HCT116 (cell line): ENCODE results near the gene FBXO31. TPM values are rescaled to one million over a fixed set of nuclear protein-coding genes. Genes with fewer than 3 reads are reported as not detected.

Source experiments
- ATAC-seq: fragments of 200-7000 bp; cut with Tn5 transposase; 2 replicates; pipeline ENCODE4 v1.9.1; 2020; ENCODE audit warnings: mild to moderate bottlenecking, moderate library complexity
- BruUV-seq: library from RNA; stranded (reverse); fragments of 400-500 nt; replicated peaks from 2 replicates; lab custom pipeline; 2021; lab: Mats Ljungman, UMichigan
- CTCF ChIA-PET: fragments of 300-600 bp; sonication (Branson Sonifier 250); formaldehyde crosslinking; loops from one replicate; lab custom pipeline; 2021; ENCODE audit warnings: antibody characterized with exemption; lab: Charles Lee
- POLR2A ChIA-PET: fragments of 300-600, 350-600 bp; sonication (Branson Sonifier 250); formaldehyde crosslinking; loops from one replicate; lab custom pipeline; 2021; ENCODE audit warnings: antibody characterized with exemption; lab: Charles Lee
- RAD21 ChIA-PET, 2 experiments: fragments of 300-600 bp; sonication (Branson Sonifier 250); formaldehyde crosslinking; loops; one replicate each; lab custom pipeline; 2023; ENCODE audit warnings: low total read pairs in 2 of 2; ENCODE audit not compliant: uncharacterized antibody in 2 of 2, unreplicated experiment in 2 of 2, low non-redundant PET in 1 of 2; lab: Charles Lee
- DNase-seq: peaks from one replicate; pipeline ENCODE4 v3.0.0-alpha.2; 2010; ENCODE audit warnings: low read depth, low spot score
- H2AFZ ChIP-seq: fragments of 200-600 bp; shearing (Covaris generic), sonication (generic); 2 replicates; pipeline ENCODE4 v1.6.1; 2017; ENCODE audit warnings: low read depth, mixed run types, mixed read lengths, antibody characterized with exemption, low read length; ENCODE audit not compliant: poor library complexity, severe bottlenecking
- H3K27ac ChIP-seq: 2 replicates; pipeline ENCODE4 v1.5.1; 2012; ENCODE audit warnings: low read depth, low read length
- H3K27me3 ChIP-seq: fragments of 200-600 bp; sonication (generic); 2 replicates; pipeline ENCODE4 v1.6.1; 2016; ENCODE audit warnings: mixed run types, low read length, mixed read lengths; ENCODE audit not compliant: insufficient read depth
- H3K36me3 ChIP-seq, 2 experiments: fragments of 200-500 bp in 1 of 2; fragments of 200-600 bp in 1 of 2; sonication (Bioruptor generic) in 1 of 2; sonication (generic) in 1 of 2; 2 replicates each; pipeline versions ENCODE4 v1.5.1 to v1.6.1; 2014 to 2016; ENCODE audit warnings: low read length in 2 of 2, inconsistent platforms in 1 of 2, mixed read lengths in 1 of 2, mixed run types in 1 of 2; ENCODE audit not compliant: insufficient read depth in 2 of 2, control insufficient read depth in 1 of 2
- H3K4me1 ChIP-seq, 2 experiments: fragments of 200-600 bp in 1 of 2; sonication (generic) in 1 of 2; 2 replicates each; pipeline versions ENCODE4 v1.5.1 to v1.6.1; 2012 to 2017; ENCODE audit warnings: low read length in 2 of 2, inconsistent platforms in 1 of 2, mild to moderate bottlenecking in 1 of 2, mixed read lengths in 1 of 2, mixed run types in 1 of 2, moderate library complexity in 1 of 2; ENCODE audit not compliant: insufficient read depth in 2 of 2, control insufficient read depth in 1 of 2
- H3K4me2 ChIP-seq: fragments of 200-600 bp; sonication (generic); 2 replicates; pipeline ENCODE4 v1.6.1; 2017; ENCODE audit warnings: mixed run types, low read length, mixed read lengths
- H3K4me3 ChIP-seq, 2 experiments: fragments of 200-600 bp in 1 of 2; sonication (generic) in 1 of 2; replicated peaks in 1 of 2; 2 replicates each; pipeline ENCODE4 v1.5.1; 2011 to 2016; ENCODE audit warnings: low read length in 2 of 2, control low read depth in 1 of 2, low read depth in 1 of 2, mild to moderate bottlenecking in 1 of 2, mixed read lengths in 1 of 2, mixed run types in 1 of 2
- H3K79me2 ChIP-seq: fragments of 200-600 bp; sonication (generic); 2 replicates; pipeline ENCODE4 v1.6.1; 2017; ENCODE audit warnings: mild to moderate bottlenecking, mixed run types, low read length, moderate library complexity, mixed read lengths; ENCODE audit not compliant: insufficient read depth
- H3K9ac ChIP-seq: fragments of 200-600 bp; sonication (generic); 2 replicates; pipeline ENCODE4 v1.6.1; 2016; ENCODE audit warnings: low read length, mixed read lengths
- H3K9me2 ChIP-seq: fragments of 200-600 bp; sonication (generic), shearing (Covaris generic); 2 replicates; pipeline ENCODE4 v1.6.1; 2017; ENCODE audit warnings: mixed run types, mild to moderate bottlenecking, moderate library complexity; ENCODE audit not compliant: insufficient read depth
- H3K9me3 ChIP-seq, 2 experiments: fragments of 200-500 bp in 1 of 2; fragments of 200-600 bp in 1 of 2; sonication (Bioruptor generic) in 1 of 2; sonication (generic) in 1 of 2; 2 replicates each; pipeline ENCODE4 v1.6.1; 2014 to 2017; ENCODE audit warnings: low read length in 2 of 2, mixed read lengths in 2 of 2, inconsistent platforms in 1 of 2, low read depth in 1 of 2, mild to moderate bottlenecking in 1 of 2, mixed run types in 1 of 2, moderate library complexity in 1 of 2; ENCODE audit not compliant: control insufficient read depth in 1 of 2, insufficient read depth in 1 of 2
- H4K20me1 ChIP-seq: fragments of 200-600 bp; sonication (generic), shearing (Covaris generic); 2 replicates; pipeline ENCODE4 v1.6.1; 2017; ENCODE audit warnings: mixed run types, mild to moderate bottlenecking, moderate library complexity; ENCODE audit not compliant: insufficient read depth
- ATF3 ChIP-seq: IDR thresholded peaks from 2 replicates; pipeline ENCODE4 v1.6.1; 2012
- CEBPB ChIP-seq: IDR thresholded peaks from 2 replicates; pipeline ENCODE4 v1.6.1; 2012; ENCODE audit warnings: low read depth
- CTCF ChIP-seq, 3 experiments: fragments of 200-600 bp in 1 of 3; sonication (generic) in 1 of 3; IDR thresholded peaks in 2 of 3; conservative IDR thresholded peaks in 1 of 3; 2 replicates each; pipeline ENCODE4 v1.5.1; 2012 to 2017; ENCODE audit warnings: low read depth in 2 of 3, low read length in 2 of 3, antibody characterized with exemption in 1 of 3, borderline replicate concordance in 1 of 3, control low read depth in 1 of 3, mild to moderate bottlenecking in 1 of 3, mixed read lengths in 1 of 3, mixed run types in 1 of 3, moderate library complexity in 1 of 3; ENCODE audit not compliant: insufficient read depth in 1 of 3
- EGR1 ChIP-seq: IDR thresholded peaks from 2 replicates; pipeline ENCODE4 v1.6.1; 2012; ENCODE audit warnings: low read depth
- MAX ChIP-seq: IDR thresholded peaks from 2 replicates; pipeline ENCODE4 v1.6.1; 2012
- POLR2A ChIP-seq: IDR thresholded peaks from 2 replicates; pipeline ENCODE4 v1.7.0; 2011; ENCODE audit warnings: borderline replicate concordance; ENCODE audit not compliant: insufficient read depth, insufficient read length; ENCODE audit errors: extremely low read depth
- POLR2AphosphoS5 ChIP-seq: IDR thresholded peaks from 2 replicates; pipeline ENCODE4 v1.6.1; 2011; ENCODE audit warnings: mild to moderate bottlenecking, low read depth, low read length, moderate library complexity
- REST ChIP-seq: IDR thresholded peaks from 2 replicates; pipeline ENCODE4 v1.6.1; 2012; ENCODE audit warnings: low read depth
- SP1 ChIP-seq: IDR thresholded peaks from 2 replicates; pipeline ENCODE4 v1.6.1; 2012; ENCODE audit warnings: low read depth
- SRF ChIP-seq: IDR thresholded peaks from 2 replicates; pipeline ENCODE4 v1.6.1; 2012; ENCODE audit warnings: low read depth
- TCF7L2 ChIP-seq: IDR thresholded peaks from 2 replicates; pipeline ENCODE4 v1.7.0; 2011; ENCODE audit warnings: borderline replicate concordance, inconsistent platforms; ENCODE audit not compliant: insufficient read depth, insufficient read length; ENCODE audit errors: extremely low read depth
- ZFX ChIP-seq: fragments of 450-650 bp; IDR thresholded peaks from 2 replicates; pipeline ENCODE4 v1.6.1; 2017
- intact Hi-C: fragments of 100-400 bp; cut with micrococcal nuclease; formaldehyde crosslinking; loops from 2 replicates; pipeline ENCODE4 v1.10.0; 2022
- total RNA-seq: library from RNA; stranded (reverse); gene quantifications from one replicate; pipeline ENCODE4 v1.2.1, GENCODE V29; 2021; ENCODE audit not compliant: unreplicated experiment

FBXO31 gene
- total RNA-seq, 1 experiment from 2014 or later = 52.1 TPM

GRCh38 chr16:87369117-87369765 lies 14.3 kb downstream of the FBXO31 start:
- H3K9ac ChIP-seq = no peak overlapping the region
- H3K27me3 ChIP-seq = no peaks in the 10 kb centered on the region
- H3K36me3 ChIP-seq = peaks cover 0 to 3% of the 10 kb centered on the region in 2 experiments; a peak in 1 of 4 replicates
- no peak for DNase-seq
- CTCF ChIA-PET = no interaction called here
- no peak overlapping the region for H3K4me3 ChIP-seq
- no peak for ATAC-seq
- TF ChIP-seq MAX (no peak), EGR1 (no peak), POLR2A (no peak), TCF7L2 (no peak), CEBPB (no peak)
- no peaks in the 10 kb centered on the region for H3K9me2 ChIP-seq
- RAD21 ChIA-PET = no interaction called here
- H4K20me1 ChIP-seq = peaks cover 16% of the 10 kb centered on the region; the same call in 1 of the 2 replicates
- H2AFZ ChIP-seq = no peak overlapping the region
- H3K4me2 ChIP-seq = no peak overlapping the region
- peaks cover 0 to 7% of the 10 kb centered on the region in 2 experiments; a peak in 2 of 4 replicates for H3K4me1 ChIP-seq
- no TSS peak for BruUV-seq
- peaks cover 97% of the 10 kb centered on the region for H3K79me2 ChIP-seq
- H3K9me3 ChIP-seq = no peaks in the 10 kb centered on the region
- no peak overlapping the region for H3K27ac ChIP-seq
- intact Hi-C loops = no loop called here
- POLR2A ChIA-PET = no interaction called here

- Histone ChIP-seq H3K4me1 (peaks cover 0 to 7% of the 10 kb centered on the region in 2 experiments; a peak in 2 of 4 replicates), H3K9me2 (no peaks in the 10 kb centered on the region), H2AFZ (no peak overlapping the region), H3K4me2 (no peak overlapping the region), H3K27ac (no peak overlapping the region), H3K27me3 (no peaks in the 10 kb centered on the region), H3K9me3 (no peaks in the 10 kb centered on the region), H3K4me3 (no peak overlapping the region), H4K20me1 (peaks cover 16% of the 10 kb centered on the region; the same call in 1 of the 2 replicates), H3K9ac (no peak overlapping the region), H3K36me3 (peaks cover 3 to 6% of the 10 kb centered on the region in 2 experiments; a peak in 1 of 4 replicates), H3K79me2 (peaks cover 97% of the 10 kb centered on the region)
- ChIA-PET RAD21 (no interaction called here), POLR2A (no interaction called here), CTCF (no interaction called here)
- ATAC-seq (no peak), DNase-seq (no peak)
- intact Hi-C loops = no loop called here
- no TSS peak for BruUV-seq
- no peak for TF ChIP-seq POLR2A
- no peak for TF ChIP-seq SP1
- no peak for TF ChIP-seq CTCF (IDR thresholded peaks at IDR 0.05 in 2 of 3, conservative IDR thresholded peaks at IDR 0.05 in 1 of 3; ENCODE audit: borderline replicate concordance in 1 of 3, insufficient read depth in 1 of 3, low read depth in 2 of 3, low read length in 2 of 3)
- TF ChIP-seq ATF3 = no peak
- no peak for TF ChIP-seq SRF
- TF ChIP-seq POLR2AphosphoS5 = no peak
- no peak for TF ChIP-seq ZFX
- TF ChIP-seq CEBPB = no peak
- TF ChIP-seq TCF7L2 = no peak
- no peak for TF ChIP-seq EGR1
- TF ChIP-seq REST = no peak
These were observed 15.4 kb downstream of the FBXO31 start for GRCh38 chr16:87368029-87368770.
